CD4-positive, alpha-beta T cell (primary cell): Measurements from ENCODE around the gene SLC22A5. TPM values are rescaled to one million over a fixed set of nuclear protein-coding genes. Genes with fewer than 3 reads are reported as not detected.

Experiments
- ATAC-seq: fragments of 200-7000 bp; cut with Tn5 transposase; one replicate; pipeline ENCODE4 v1.10.0; 2022; ENCODE audit warnings: mild to moderate bottlenecking; ENCODE audit not compliant: poor library complexity
- CTCF ChIA-PET: fragments of 350-600 bp; sonication (Branson Sonifier 250); formaldehyde crosslinking; loops from one replicate; lab custom pipeline; 2021; ENCODE audit warnings: antibody characterized with exemption, inconsistent platforms; lab: Charles Lee
- POLR2A ChIA-PET: fragments of 350-600 bp; sonication (Branson Sonifier 250); formaldehyde crosslinking; loops from one replicate; lab custom pipeline; 2021; ENCODE audit warnings: antibody characterized with exemption, inconsistent platforms; lab: Charles Lee
- DNase-seq, 14 experiments: peaks; one replicate each; pipeline ENCODE4 v3.0.0-alpha.2; 2013 to 2020; ENCODE audit warnings: mixed read lengths in 2 of 14
- H3K27ac ChIP-seq, 2 donors: one replicate each; pipeline versions ENCODE4 v1.5.1 to v1.7.0; 2013; ENCODE audit warnings: low read length in 2 of 2, low read depth in 1 of 2, mild to moderate bottlenecking in 1 of 2
- H3K27me3 ChIP-seq, 2 experiments: 1 replicate in 1 of 2; 2 replicates in 1 of 2; pipeline versions ENCODE4 v1.6.1 to v1.7.0; 2013; ENCODE audit warnings: low read length in 2 of 2, control low read depth in 1 of 2, mild to moderate bottlenecking in 1 of 2, moderate library complexity in 1 of 2; ENCODE audit not compliant: insufficient read depth in 2 of 2, control insufficient read depth in 1 of 2
- H3K36me3 ChIP-seq: one replicate; pipeline ENCODE4 v1.6.1; 2013; ENCODE audit warnings: low read length, control low read depth; ENCODE audit not compliant: insufficient read depth
- H3K4me1 ChIP-seq: one replicate; pipeline ENCODE4 v1.6.1; 2013; ENCODE audit warnings: low read length, control low read depth; ENCODE audit not compliant: insufficient read depth
- H3K4me3 ChIP-seq: one replicate; pipeline ENCODE4 v1.5.1; 2013; ENCODE audit warnings: mild to moderate bottlenecking, low read length, moderate library complexity
- H3K9me3 ChIP-seq, 2 experiments: 1 replicate in 1 of 2; 2 replicates in 1 of 2; pipeline versions ENCODE4 v1.6.1 to v1.7.0; 2013; ENCODE audit warnings: low read length in 2 of 2, mild to moderate bottlenecking in 2 of 2, control low read depth in 1 of 2, moderate library complexity in 1 of 2; ENCODE audit not compliant: control insufficient read depth in 1 of 2, insufficient read depth in 1 of 2
- H3K27ac Mint-ChIP-seq: one replicate; pipeline ENCODE4 v1.8.0; 2020; ENCODE audit warnings: mixed read lengths
- H3K27me3 Mint-ChIP-seq: one replicate; pipeline ENCODE4 v1.8.0; 2021; ENCODE audit warnings: mixed read lengths
- H3K36me3 Mint-ChIP-seq: one replicate; pipeline ENCODE4 v1.8.0; 2021; ENCODE audit warnings: low read depth, mixed read lengths
- H3K4me1 Mint-ChIP-seq: one replicate; pipeline ENCODE4 v1.8.0; 2021; ENCODE audit warnings: low read depth, mixed read lengths
- H3K4me3 Mint-ChIP-seq: one replicate; pipeline ENCODE4 v1.8.0; 2020; ENCODE audit warnings: mild to moderate bottlenecking, mixed read lengths
- H3K9me3 Mint-ChIP-seq: one replicate; pipeline ENCODE4 v1.8.0; 2020; ENCODE audit warnings: mixed read lengths
- CTCF ChIP-seq: fragments of 200-600 bp; IDR thresholded peaks from one replicate; pipeline ENCODE4 v1.8.0; 2022; ENCODE audit warnings: antibody characterized with exemption, mild to moderate bottlenecking
- intact Hi-C, 2 experiments: fragments of 100-400 bp; cut with DNase I in 1 of 2; cut with micrococcal nuclease in 1 of 2; formaldehyde crosslinking; loops; one replicate each; pipeline versions ENCODE4 v1.15.1 to v1.9.0; 2023 to 2025; cut with DNase I, micrococcal nuclease
- total RNA-seq, 174 experiments: library from RNA in 2 of 174; stranded (reverse) in 2 of 174; gene quantifications; one replicate each; pipeline ENCODE4 v1.2.3 and lab custom pipeline; 2021 to 2026

SLC22A5 gene
- total RNA-seq, 2 experiments from 2014 or later: 4.3 to 4.5 TPM

DNA sequence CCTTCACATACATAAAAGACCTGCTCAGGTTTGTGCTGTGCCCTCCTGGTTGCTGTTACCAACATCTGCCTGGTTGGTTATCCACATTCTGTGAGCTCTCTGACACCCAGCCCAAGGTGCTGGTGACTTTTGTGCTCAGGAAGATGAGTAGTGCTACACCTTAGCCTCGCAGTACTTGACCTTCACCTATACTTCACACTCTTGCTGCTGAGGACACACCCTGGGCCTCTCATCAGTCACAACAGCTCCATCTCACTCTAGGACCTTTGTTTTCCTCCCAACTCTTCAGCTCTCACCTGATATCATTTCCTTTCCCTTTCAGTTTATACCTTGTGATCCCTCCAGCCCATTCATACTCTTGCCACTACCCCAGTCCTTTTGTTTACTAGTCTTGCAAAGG, 10.7 kb upstream of the SLC22A5 start:
- Mint-ChIP-seq H3K27ac (no peak overlapping the region), H3K27me3 (no peaks in the 10 kb centered on the region), H3K9me3 (no peaks in the 10 kb centered on the region), H3K4me3 (no peak overlapping the region), H3K4me1 (no peaks in the 10 kb centered on the region), H3K36me3 (peaks cover 27% of the 10 kb centered on the region)
- Histone ChIP-seq H3K4me1 (peaks cover 4% of the 10 kb centered on the region), H3K27ac (no peak overlapping the region), H3K9me3 (no peaks in the 10 kb centered on the region), H3K27me3 (no peaks in the 10 kb centered on the region), H3K36me3 (no peaks in the 10 kb centered on the region), H3K4me3 (no peak overlapping the region)
- TF ChIP-seq CTCF: no peak
- ChIA-PET POLR2A (interaction anchor here (0.6 kb wide), 1 partner anchor 227 kb away, joined by 3 read pairs; no protein-coding TSS in a partner anchor), CTCF (no interaction called here)
- ATAC-seq (no peak), DNase-seq (no peak)
- intact Hi-C loops: no loop called here

GRCh38 chr5:132362086-132362485, 7.4 kb upstream of the SLC22A5 start:
- H3K27me3 ChIP-seq: no peaks in the 10 kb centered on the region
- ChIA-PET POLR2A (no interaction called here), CTCF (no interaction called here)
- H3K27ac ChIP-seq: no peak overlapping the region
- Mint-ChIP-seq H3K9me3 (no peaks in the 10 kb centered on the region), H3K27me3 (no peaks in the 10 kb centered on the region), H3K36me3 (peaks cover 30% of the 10 kb centered on the region), H3K4me3 (no peak overlapping the region), H3K4me1 (no peaks in the 10 kb centered on the region), H3K27ac (no peak overlapping the region)
- no peaks in the 10 kb centered on the region for H3K9me3 ChIP-seq
- H3K4me1 ChIP-seq: no peaks in the 10 kb centered on the region
- no peak for DNase-seq
- intact Hi-C loops: no loop called here
- no peak overlapping the region for H3K4me3 ChIP-seq
- TF ChIP-seq CTCF: no peak
- no peak for ATAC-seq
- peaks cover 6% of the 10 kb centered on the region for H3K36me3 ChIP-seq

GRCh38 chr5:132363431-132364112, 5.9 kb upstream of the SLC22A5 start:
- no peak overlapping the region for H3K4me3 Mint-ChIP-seq
- no peak for ATAC-seq
- H3K4me1 Mint-ChIP-seq: no peaks in the 10 kb centered on the region
- no peak overlapping the region for H3K27ac Mint-ChIP-seq
- no peaks in the 10 kb centered on the region for H3K9me3 Mint-ChIP-seq
- intact Hi-C loops: no loop called here
- Histone ChIP-seq H3K36me3 (peaks cover 6% of the 10 kb centered on the region), H3K27me3 (no peaks in the 10 kb centered on the region), H3K4me3 (no peak overlapping the region), H3K27ac (no peak overlapping the region), H3K4me1 (peaks cover 2% of the 10 kb centered on the region), H3K9me3 (no peaks in the 10 kb centered on the region)
- ChIA-PET CTCF (no interaction called here), POLR2A (no interaction called here)
- no peak for DNase-seq
- no peaks in the 10 kb centered on the region for H3K27me3 Mint-ChIP-seq
- TF ChIP-seq CTCF: no peak
- peaks cover 30% of the 10 kb centered on the region for H3K36me3 Mint-ChIP-seq
